ENCODE results near the gene SGMS1.
"Not testable (repeated sequence)": the region's sequence is repeated elsewhere in the genome, so short reads cannot be mapped to it uniquely, and the experiment has no call there.

Gene SGMS1

DNA sequence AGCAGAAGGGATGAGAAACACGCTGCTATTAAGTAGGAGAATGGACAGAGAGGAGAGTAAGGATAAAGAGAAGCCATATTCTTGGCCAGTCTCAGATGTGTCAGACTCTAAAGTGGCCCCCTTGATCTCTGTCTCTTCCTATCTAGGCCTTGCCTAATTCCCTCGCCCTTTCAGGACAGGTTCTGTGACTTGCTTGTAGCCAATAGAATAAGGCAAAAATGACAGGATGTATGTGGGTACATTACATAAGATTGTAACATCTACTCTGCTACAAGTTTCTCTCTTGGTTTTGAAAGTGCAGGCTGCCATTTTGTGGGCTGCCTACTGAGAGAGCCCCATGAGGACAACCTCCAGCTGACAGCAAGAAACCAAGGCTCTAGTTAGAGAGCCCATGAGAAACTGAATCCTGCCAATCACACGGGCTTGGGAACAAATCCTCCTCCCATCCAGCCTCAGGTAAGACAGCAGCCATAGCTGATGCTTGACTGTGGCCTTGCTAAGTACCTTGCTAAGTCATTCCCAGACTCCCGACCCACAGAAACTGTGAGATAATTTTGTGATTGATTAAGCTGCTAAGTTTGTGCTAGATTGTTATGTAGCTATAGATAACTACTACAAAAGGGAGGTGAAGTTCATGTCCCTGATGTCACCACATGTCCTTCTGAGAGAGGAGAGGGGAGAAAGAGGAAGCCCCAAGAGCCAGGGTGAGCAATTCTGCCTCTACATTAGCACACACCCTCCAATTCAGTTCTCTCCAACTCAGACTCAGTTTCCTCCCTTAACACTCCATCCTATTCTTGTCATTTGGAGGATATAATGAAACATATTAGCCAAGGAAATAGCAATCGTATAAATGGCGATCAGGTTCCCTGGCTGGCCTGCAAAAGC lies 185.5 kb downstream of the SGMS1 start:
- Mint-ChIP-seq H3K27ac (no peak overlapping the region), H3K9me3 (no peaks in the 10 kb centered on the region)

DNA sequence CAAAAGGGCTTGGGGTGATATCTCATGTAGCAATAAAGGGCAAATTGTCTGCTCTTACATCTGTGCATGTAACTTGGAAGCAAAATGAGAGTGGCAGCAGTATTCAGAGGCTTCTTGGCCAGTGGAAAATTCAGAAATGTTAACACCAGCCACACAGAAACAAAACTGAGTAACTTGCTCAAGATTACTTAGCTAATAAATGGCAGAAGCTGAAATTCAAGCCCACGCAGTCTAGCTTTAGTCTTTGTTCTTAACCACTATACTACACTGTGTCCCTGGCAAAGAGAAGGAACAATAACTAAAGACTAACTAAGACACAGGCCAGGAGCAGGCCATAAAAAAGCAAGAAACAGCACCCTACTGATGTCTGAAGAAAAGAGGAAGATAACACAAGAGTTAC lies 186.5 kb downstream of the SGMS1 start:
- Mint-ChIP-seq H3K36me3 (ENCODE audit: low read depth) (peaks cover 22% of the 10 kb centered on the region), H3K27ac (no peak overlapping the region), H3K4me1 (ENCODE audit: low read depth) (peaks cover 35% of the 10 kb centered on the region), H3K4me3 (no peak overlapping the region), H3K9me3 (no peaks in the 10 kb centered on the region), H3K27me3 (ENCODE audit: low read depth) (no peaks in the 10 kb centered on the region)

More for the DNA sequence above, 185.5 kb downstream of the SGMS1 start:
- peaks cover 32% of the 10 kb centered on the region for H3K4me1 Mint-ChIP-seq (ENCODE audit: low read depth)
- peaks cover 15% of the 10 kb centered on the region for H3K36me3 Mint-ChIP-seq (ENCODE audit: low read depth)
- no peaks in the 10 kb centered on the region for H3K27me3 Mint-ChIP-seq (ENCODE audit: low read depth)
- H3K4me3 Mint-ChIP-seq, result no peak overlapping the region

DNA sequence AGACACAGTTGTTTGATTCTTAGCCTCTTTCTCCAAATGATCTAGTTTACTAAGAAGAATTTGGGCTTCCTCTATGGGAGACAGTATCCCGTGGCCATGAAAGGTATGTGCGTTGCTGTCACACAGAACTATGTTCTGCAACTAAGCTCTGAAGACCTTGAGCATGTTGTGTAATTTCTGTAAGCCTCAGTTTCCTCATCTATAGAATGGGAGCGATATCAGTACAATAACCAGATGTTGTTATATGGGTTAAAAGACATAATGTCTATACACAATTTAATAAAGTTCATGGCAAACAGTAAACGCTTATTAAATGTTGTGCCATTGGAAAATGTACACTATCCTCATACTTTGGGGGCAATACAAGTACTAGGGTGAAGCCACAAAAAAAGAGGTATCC lies 187.0 kb downstream of the SGMS1 start:
- Mint-ChIP-seq H3K4me3 (no peak overlapping the region), H3K27ac (no peak overlapping the region), H3K36me3 (ENCODE audit: low read depth) (peaks cover 23% of the 10 kb centered on the region), H3K27me3 (ENCODE audit: low read depth) (no peaks in the 10 kb centered on the region), H3K9me3 (no peaks in the 10 kb centered on the region), H3K4me1 (ENCODE audit: low read depth) (peaks cover 38% of the 10 kb centered on the region)

DNA sequence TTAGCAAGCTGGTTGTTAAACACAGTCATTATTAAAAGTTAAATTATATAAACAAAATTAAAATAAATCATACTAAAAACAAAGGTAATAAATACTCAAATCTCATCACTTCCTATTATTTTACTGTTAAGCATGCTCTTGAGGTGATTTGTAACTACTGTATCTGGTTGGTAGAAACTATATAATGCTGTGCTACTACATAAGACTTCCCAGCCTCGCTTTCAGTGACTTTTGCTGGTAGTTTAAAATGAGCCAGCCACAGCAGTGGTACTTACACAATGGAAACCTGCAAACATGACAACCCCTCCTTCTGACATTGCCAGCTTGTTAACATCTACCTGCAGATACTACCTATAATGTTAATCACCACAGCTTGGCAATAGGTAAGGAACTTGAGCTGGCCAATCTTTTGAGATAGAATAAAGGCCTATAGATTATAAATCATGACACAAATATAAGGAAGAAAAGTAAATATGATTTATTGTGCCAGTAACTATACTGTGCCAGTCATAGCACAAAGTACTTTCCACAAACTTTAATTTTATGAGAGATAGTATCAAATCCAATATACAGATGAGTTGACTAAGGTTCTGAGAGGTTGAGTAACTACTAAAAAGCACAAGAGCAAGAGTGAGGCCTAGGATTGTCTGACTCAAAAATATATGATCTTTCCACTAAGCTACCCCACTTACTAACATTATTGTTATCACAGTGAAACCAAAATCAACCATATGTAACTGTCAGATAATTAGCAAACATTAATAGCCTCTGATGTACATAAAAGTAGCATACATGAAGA lies 191.3 kb downstream of the SGMS1 start:
- Mint-ChIP-seq H3K27ac (peak overlapping the region; percentile 17), H3K4me3 (no peak overlapping the region), H3K36me3 (ENCODE audit: low read depth) (peaks cover 24% of the 10 kb centered on the region), H3K27me3 (ENCODE audit: low read depth) (peaks cover 3% of the 10 kb centered on the region), H3K9me3 (no peaks in the 10 kb centered on the region), H3K4me1 (ENCODE audit: low read depth) (peaks cover 25% of the 10 kb centered on the region)

DNA sequence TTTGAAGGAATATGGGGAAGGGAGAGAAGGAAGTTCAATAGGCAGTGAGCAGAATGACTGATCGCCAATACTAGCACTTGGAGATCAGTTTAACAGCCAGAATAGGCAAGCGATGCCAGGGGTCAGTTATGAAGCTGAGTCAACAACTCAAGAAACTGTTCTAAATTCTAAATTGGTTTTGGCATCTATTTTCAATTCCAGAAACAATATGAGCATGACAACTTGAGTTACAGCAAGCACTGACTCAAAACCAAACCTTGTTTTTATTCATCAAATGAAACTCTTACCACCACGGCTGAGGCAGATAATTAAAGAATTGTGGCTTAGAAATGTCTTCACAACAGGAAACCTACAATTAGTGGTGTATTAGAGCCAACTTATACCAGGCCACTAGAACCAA lies 192.0 kb downstream of the SGMS1 start:
- peaks cover 22% of the 10 kb centered on the region for H3K36me3 Mint-ChIP-seq (ENCODE audit: low read depth)
- peak overlapping the region; percentile 56 for H3K27ac Mint-ChIP-seq
- peak overlapping the region; percentile 4 for H3K4me3 Mint-ChIP-seq
- H3K27me3 Mint-ChIP-seq (ENCODE audit: low read depth), result peaks cover 3% of the 10 kb centered on the region
- H3K9me3 Mint-ChIP-seq, result no peaks in the 10 kb centered on the region
- H3K4me1 Mint-ChIP-seq (ENCODE audit: low read depth), result peaks cover 25% of the 10 kb centered on the region

DNA sequence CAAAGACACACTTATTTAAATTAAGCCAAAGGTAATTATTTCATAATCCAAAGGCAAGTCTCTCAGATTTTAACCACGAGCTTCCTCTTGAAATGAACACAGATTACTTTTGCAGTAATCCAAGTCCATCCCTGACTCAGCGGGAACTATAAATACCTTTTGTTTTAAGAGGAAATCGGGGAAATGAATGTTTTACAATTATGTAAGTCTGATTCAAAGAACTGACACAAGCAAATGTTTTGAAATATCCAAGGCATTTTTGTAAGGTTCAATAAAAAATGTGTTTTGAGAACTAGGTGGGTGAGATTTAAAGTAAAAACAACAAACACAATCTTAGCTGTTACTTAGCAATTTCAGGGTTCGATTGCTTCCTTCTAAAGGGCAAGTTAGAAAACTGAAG lies 192.6 kb downstream of the SGMS1 start:
- Mint-ChIP-seq H3K4me3 (peak overlapping the region; percentile 6), H3K27me3 (ENCODE audit: low read depth) (peaks cover 3% of the 10 kb centered on the region), H3K4me1 (ENCODE audit: low read depth) (peaks cover 30% of the 10 kb centered on the region), H3K27ac (peak overlapping the region; percentile 56), H3K9me3 (no peaks in the 10 kb centered on the region), H3K36me3 (ENCODE audit: low read depth) (peaks cover 25% of the 10 kb centered on the region)

DNA sequence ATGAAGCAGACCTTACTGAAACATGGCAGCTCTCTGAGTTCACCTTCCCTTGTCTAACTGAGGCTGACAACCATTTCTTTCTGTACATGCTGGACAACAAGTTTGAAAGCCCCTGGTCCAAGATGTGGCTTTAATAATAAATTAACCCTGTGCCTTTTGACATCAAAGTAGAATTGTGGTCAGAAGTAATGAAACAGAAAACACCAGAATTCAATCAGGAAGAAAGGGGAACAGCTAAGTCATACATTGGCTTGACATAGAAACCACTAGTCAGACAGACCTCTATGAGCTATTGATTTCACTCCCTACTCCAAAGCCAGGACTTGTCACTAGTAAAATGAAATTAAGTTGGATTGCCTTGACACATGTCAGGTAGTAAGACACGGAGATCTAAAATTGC lies 197.3 kb downstream of the SGMS1 start:
- peaks cover 3% of the 10 kb centered on the region for H3K27me3 Mint-ChIP-seq (ENCODE audit: low read depth)

DNA sequence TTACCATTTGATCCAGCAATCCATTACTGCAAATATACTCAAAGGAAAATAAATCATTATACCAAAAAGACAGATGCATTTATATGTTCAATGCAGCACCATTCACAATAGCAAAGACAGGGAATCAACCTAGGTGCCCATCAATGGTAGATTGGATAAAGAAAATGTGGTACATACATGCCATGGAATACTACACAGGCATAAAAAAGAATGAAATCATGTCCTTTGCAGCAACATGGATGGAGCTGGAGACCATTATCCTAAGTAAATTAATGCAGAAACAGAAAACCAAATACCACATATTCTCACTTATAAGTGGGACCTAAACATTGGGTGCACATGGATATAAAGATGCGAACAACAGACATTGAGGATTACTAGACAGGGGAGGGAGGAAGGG lies 198.5 kb downstream of the SGMS1 start:
- not testable (repeated sequence) for H3K27me3 Mint-ChIP-seq (ENCODE audit: low read depth); H3K27ac Mint-ChIP-seq; H3K4me3 Mint-ChIP-seq; H3K36me3 Mint-ChIP-seq (ENCODE audit: low read depth); H3K9me3 Mint-ChIP-seq
- peaks cover 21% of the 10 kb centered on the region for H3K4me1 Mint-ChIP-seq (ENCODE audit: low read depth)

More for the DNA sequence above, 197.3 kb downstream of the SGMS1 start:
- H3K36me3 Mint-ChIP-seq (ENCODE audit: low read depth), result peaks cover 9% of the 10 kb centered on the region
- no peak overlapping the region for H3K4me3 Mint-ChIP-seq
- no peak overlapping the region for H3K27ac Mint-ChIP-seq
- H3K9me3 Mint-ChIP-seq, result peaks cover 5% of the 10 kb centered on the region
- peaks cover 16% of the 10 kb centered on the region for H3K4me1 Mint-ChIP-seq (ENCODE audit: low read depth)

DNA sequence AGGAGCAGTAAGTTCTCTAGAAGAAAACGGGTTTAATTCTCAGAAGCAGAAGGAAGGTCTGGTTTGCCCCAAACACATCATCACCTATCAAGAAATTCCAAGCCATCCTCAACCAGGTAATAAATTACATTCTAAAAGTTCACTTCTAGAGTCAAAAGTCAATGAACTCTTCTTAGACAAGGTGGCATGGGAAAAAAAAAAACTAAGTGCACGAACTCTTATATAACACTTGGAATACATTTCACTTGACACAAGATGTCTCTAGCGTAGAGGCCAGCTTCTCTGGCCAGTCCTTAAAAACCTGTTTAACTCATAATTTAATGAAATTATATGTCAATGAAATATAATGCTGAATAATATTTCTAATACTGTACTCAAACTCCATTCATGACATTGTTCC lies 200.3 kb downstream of the SGMS1 start:
- H3K27ac Mint-ChIP-seq, result no peak overlapping the region

DNA sequence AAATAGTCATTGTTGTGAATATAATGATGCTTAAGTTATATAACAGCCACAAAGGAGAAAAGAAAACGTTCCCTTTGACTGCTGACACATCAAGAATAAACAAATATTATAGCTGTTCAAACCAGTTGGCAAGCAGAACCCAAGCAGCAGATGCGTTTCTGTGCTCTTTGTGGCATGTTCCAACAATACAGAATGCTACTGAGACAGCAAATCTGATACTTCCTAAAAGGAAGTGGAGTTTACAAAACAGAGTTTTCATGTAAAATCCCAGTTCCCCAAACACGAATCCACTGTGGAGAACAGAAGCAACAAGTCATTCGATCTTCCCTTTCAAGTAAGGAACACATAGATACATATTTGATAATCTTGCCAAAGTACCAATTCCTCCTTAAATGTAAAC lies 201.5 kb downstream of the SGMS1 start:
- no peaks in the 10 kb centered on the region for H3K27me3 Mint-ChIP-seq (ENCODE audit: low read depth)
- peaks cover 6% of the 10 kb centered on the region for H3K36me3 Mint-ChIP-seq (ENCODE audit: low read depth)
- H3K4me1 Mint-ChIP-seq (ENCODE audit: low read depth), result peaks cover 37% of the 10 kb centered on the region
- no peak overlapping the region for H3K27ac Mint-ChIP-seq
- H3K9me3 Mint-ChIP-seq, result peaks cover 5% of the 10 kb centered on the region
- H3K4me3 Mint-ChIP-seq, result no peak overlapping the region

More for the DNA sequence above, 200.3 kb downstream of the SGMS1 start:
- Mint-ChIP-seq H3K4me1 (ENCODE audit: low read depth) (peaks cover 30% of the 10 kb centered on the region), H3K36me3 (ENCODE audit: low read depth) (peaks cover 6% of the 10 kb centered on the region), H3K9me3 (peaks cover 5% of the 10 kb centered on the region), H3K27me3 (ENCODE audit: low read depth) (no peaks in the 10 kb centered on the region), H3K4me3 (no peak overlapping the region)

DNA sequence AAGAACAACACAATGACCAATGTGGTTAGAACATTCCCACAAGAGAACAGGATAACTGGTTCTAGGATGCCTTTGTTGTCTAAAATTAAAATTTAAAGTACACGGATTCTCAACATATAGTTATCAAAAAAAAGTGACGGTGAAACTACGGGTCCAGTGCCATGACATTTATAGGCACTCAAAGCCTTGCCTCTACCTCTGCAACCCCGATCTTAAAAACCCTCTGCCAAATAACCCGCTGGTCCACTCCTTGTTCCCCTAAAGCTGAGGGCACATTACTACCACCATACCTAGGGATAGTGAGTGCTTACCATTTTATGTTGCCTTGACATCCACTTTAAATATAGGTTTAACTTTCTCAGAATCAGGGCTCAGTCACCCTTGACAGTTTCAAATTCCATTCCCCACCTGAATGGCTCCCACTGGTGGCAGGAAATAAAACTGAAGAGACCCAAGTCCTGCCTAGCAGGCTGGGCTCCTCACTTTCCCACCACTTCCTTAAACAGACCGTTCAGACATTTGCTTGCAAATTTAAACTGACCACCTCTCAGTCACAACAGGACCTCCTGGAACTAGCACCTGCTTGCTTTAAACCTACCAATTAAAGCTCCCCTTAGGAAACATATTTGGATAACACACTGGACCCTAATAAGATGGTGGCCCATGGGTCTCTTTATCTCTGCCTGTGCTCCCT lies 202.6 kb downstream of the SGMS1 start:
- Mint-ChIP-seq H3K4me1 (ENCODE audit: low read depth) (peaks cover 37% of the 10 kb centered on the region), H3K27ac (peak overlapping the region; percentile 23), H3K9me3 (peaks cover 5% of the 10 kb centered on the region), H3K36me3 (ENCODE audit: low read depth) (peaks cover 4% of the 10 kb centered on the region), H3K27me3 (ENCODE audit: low read depth) (no peaks in the 10 kb centered on the region), H3K4me3 (no peak overlapping the region)

DNA sequence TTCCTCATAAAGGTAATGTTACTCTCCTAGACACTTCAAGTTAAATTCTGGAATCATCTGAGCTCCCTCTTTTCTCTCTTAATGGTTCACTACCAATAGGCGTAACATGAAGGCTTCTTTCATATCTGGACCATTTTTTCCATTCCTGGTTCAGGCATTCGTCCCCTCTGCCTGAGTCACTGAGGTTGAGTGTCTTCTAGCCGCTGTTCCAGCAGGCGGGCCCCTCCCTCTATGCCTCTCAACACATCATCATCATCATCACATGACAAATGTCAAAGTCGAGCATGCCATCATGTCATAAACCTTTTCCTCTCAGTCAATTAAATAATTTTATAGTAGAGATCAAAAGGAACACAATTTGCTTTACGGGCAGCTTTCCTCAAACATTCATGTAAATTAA lies 203.6 kb downstream of the SGMS1 start:
- Mint-ChIP-seq H3K27ac (peak overlapping the region; percentile 19), H3K9me3 (peaks cover 2% of the 10 kb centered on the region), H3K36me3 (ENCODE audit: low read depth) (peaks cover 2% of the 10 kb centered on the region), H3K4me3 (no peak overlapping the region), H3K27me3 (ENCODE audit: low read depth) (no peaks in the 10 kb centered on the region), H3K4me1 (ENCODE audit: low read depth) (peaks cover 40% of the 10 kb centered on the region)

DNA sequence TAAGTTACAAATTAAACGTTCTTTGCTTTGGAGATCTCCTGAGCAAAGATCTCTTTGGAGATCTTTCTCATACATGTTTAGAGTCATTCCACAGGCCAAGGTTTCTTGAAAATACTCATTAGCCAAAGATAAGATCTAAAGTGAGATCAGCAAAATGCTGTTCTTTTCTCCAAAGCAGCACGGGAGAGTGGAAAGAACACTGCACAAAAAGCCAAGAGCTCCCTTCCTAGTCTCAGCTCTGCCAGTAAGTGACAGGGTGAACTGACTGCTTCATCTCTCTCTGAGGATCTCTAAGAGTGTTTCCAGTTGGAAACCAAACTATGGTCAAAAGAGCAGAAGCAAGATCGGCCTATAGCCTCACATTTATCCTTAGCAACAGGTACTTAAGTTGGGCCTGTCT lies 204.0 kb downstream of the SGMS1 start:
- Mint-ChIP-seq H3K36me3 (ENCODE audit: low read depth) (peaks cover 2% of the 10 kb centered on the region), H3K4me3 (no peak overlapping the region), H3K27me3 (ENCODE audit: low read depth) (no peaks in the 10 kb centered on the region), H3K27ac (peak overlapping the region; percentile 19), H3K9me3 (no peaks in the 10 kb centered on the region), H3K4me1 (ENCODE audit: low read depth) (peaks cover 41% of the 10 kb centered on the region)

DNA sequence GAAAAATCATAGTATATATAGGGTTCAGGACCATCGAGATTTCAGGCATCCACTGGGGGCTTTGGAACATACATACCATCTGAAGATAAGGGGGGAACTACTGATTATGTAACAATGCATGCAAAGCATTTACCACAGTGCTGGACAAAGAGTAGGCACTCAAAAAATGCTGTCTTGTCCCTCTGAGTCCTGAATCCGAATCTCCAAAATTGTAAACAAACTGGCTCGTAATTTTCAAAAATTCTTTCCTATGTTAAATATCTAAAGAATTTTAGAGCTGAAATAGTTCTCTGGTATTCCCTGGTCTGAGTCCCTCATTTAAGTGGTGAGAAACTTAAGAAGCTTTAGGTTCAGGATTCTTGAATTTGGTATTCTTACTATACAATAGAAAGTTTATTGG lies 204.7 kb downstream of the SGMS1 start:
- H3K27ac Mint-ChIP-seq, result no peak overlapping the region
- no peak overlapping the region for H3K4me3 Mint-ChIP-seq
- H3K36me3 Mint-ChIP-seq (ENCODE audit: low read depth), result peaks cover 2% of the 10 kb centered on the region
- H3K9me3 Mint-ChIP-seq, result no peaks in the 10 kb centered on the region
- peaks cover 43% of the 10 kb centered on the region for H3K4me1 Mint-ChIP-seq (ENCODE audit: low read depth)
- H3K27me3 Mint-ChIP-seq (ENCODE audit: low read depth), result no peaks in the 10 kb centered on the region

All from T-helper 1 cell treated with Interleukin-12 subunit alpha and Interleukin-12 subunit beta and Interleukin-4 antibody, amounts not matched to agents 30 μg/mL and 1 μg/mL, for 36 hours (primary cell).